DOHH2 (cell line): ENCODE measurements around the gene ADGRG1.

Experiments used
- H3F3A ChIP-seq: fragments of 200-600 bp; sonication (generic), shearing (Covaris generic); 2 replicates; pipeline ENCODE4 v1.6.0; 2016; ENCODE audit warnings: antibody characterized with exemption, mild to moderate bottlenecking; ENCODE audit not compliant: control insufficient read depth, insufficient read depth
- H3K27ac ChIP-seq: fragments of 200-600 bp; sonication (generic); 2 replicates; pipeline ENCODE4 v1.5.1; 2014; ENCODE audit warnings: low read depth, mild to moderate bottlenecking, low read length, moderate library complexity
- H3K27me3 ChIP-seq: fragments of 200-600 bp; sonication (generic); 2 replicates; pipeline ENCODE4 v1.6.1; 2014; ENCODE audit warnings: mild to moderate bottlenecking, low read length, mixed read lengths; ENCODE audit not compliant: control insufficient read depth
- H3K36me3 ChIP-seq: fragments of 200-600 bp; sonication (generic); 2 replicates; pipeline ENCODE4 v1.6.1; 2014; ENCODE audit warnings: mild to moderate bottlenecking, low read length, moderate library complexity, mixed read lengths; ENCODE audit not compliant: control insufficient read depth
- H3K4me1 ChIP-seq: fragments of 200-600 bp; sonication (generic); 2 replicates; pipeline ENCODE4 v1.6.1; 2014; ENCODE audit warnings: mild to moderate bottlenecking, low read length, mixed read lengths; ENCODE audit not compliant: control insufficient read depth
- H3K4me2 ChIP-seq: fragments of 200-600 bp; sonication (generic); 2 replicates; pipeline ENCODE4 v1.6.0; 2014; ENCODE audit warnings: mild to moderate bottlenecking, low read length, moderate library complexity
- H3K4me3 ChIP-seq: fragments of 200-600 bp; sonication (generic); 2 replicates; pipeline ENCODE4 v1.5.1; 2014; ENCODE audit warnings: mild to moderate bottlenecking, low read length, mixed read lengths
- H3K79me2 ChIP-seq: fragments of 200-600 bp; sonication (generic); 2 replicates; pipeline ENCODE4 v1.6.1; 2014; ENCODE audit warnings: mild to moderate bottlenecking, low read length, mixed read lengths; ENCODE audit not compliant: control insufficient read depth
- H3K9me2 ChIP-seq: fragments of 200-600 bp; sonication (generic); replicated peaks from 2 replicates; pipeline ENCODE4 v1.6.1; 2014; ENCODE audit warnings: mild to moderate bottlenecking, low read length, mixed read lengths; ENCODE audit not compliant: control insufficient read depth
- H3K9me3 ChIP-seq: fragments of 200-600 bp; sonication (generic); 2 replicates; pipeline ENCODE4 v1.6.1; 2014; ENCODE audit warnings: antibody characterized with exemption, low read length, mixed read lengths; ENCODE audit not compliant: control insufficient read depth, insufficient read depth
- H4K20me1 ChIP-seq: fragments of 200-600 bp; sonication (generic); 2 replicates; pipeline ENCODE4 v1.6.0; 2014; ENCODE audit warnings: low read depth, mild to moderate bottlenecking, antibody characterized with exemption, low read length, moderate library complexity; ENCODE audit not compliant: control insufficient read depth, insufficient read depth
- EZH2phosphoT487 ChIP-seq: fragments of 200-600 bp; sonication (generic); IDR thresholded peaks from 2 replicates; pipeline ENCODE4 v1.6.1; 2017; ENCODE audit warnings: borderline replicate concordance, mild to moderate bottlenecking, antibody characterized with exemption, low read length, moderate library complexity, mixed read lengths
- TF ChIP-seq, protein P1 (sequence below): fragments of 200-600 bp; sonication (generic); IDR thresholded peaks from one replicate; pipeline ENCODE4 v1.5.1; 2014; ENCODE audit warnings: antibody characterized with exemption, mild to moderate bottlenecking, low read depth, low read length; ENCODE audit not compliant: poor library complexity, severe bottlenecking

The ADGRG1 gene

DNA sequence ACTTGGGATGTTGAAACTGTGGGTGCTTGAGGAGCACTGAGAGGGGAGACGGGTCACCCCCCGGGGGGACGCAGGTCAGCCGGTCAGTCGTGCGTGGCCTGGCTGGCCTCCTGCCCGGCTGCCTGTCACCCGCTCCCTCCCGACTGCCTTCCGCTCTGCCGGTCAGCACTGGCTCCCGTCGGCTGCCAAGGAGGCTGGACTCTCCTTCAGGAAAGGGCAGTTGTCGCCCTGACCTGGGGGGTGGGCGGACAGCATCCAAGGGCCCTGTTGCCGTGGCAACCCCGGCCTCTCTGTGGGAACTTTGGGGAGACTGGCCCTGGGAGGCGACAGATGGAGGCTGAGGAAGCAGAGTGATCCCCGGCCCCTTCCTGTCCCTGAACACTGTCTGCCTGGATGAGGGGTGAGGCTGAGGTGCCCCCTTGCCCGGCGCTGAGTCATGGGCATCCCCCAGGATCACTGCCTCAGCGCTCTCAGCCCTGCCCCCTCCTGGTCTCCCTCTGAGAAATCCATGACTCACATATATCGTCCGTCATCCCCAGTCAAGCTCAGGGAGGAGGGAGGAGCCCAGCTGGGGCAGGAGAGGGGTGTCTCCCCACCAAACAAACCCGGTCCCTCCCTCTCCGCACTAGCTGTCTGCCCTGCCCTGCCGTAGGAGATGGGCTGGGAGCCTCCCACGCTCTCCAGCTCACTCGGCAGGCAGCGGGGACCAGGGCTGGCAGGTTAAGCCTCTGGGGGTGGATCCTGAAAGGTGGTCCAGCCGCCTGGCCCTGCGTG, at the start of gene ADGRG1:
Gene ADGRG1 (plus strand): TSS at position 623 of the 774 bp plus-strand sequence. CDS start 21,658 bp downstream, outside the sequence.
- Histone ChIP-seq H3K79me2 (no peaks in the 10 kb centered on the region), H3F3A (no peaks in the 10 kb centered on the region), H3K9me3 (no peaks in the 10 kb centered on the region), H3K9me2 (no peaks in the 10 kb centered on the region), H3K27ac (no peak within 1 kb of the TSS), H3K4me1 (no peaks in the 10 kb centered on the region), H3K27me3 (peaks cover 31% of the 10 kb centered on the region), H3K36me3 (no peaks in the 10 kb centered on the region), H4K20me1 (no peaks in the 10 kb centered on the region), H3K4me2 (no peak within 1 kb of the TSS), H3K4me3 (no peak within 1 kb of the TSS)
- no peak for TF ChIP-seq EZH2phosphoT487
- TF ChIP-seq, protein P1, sequence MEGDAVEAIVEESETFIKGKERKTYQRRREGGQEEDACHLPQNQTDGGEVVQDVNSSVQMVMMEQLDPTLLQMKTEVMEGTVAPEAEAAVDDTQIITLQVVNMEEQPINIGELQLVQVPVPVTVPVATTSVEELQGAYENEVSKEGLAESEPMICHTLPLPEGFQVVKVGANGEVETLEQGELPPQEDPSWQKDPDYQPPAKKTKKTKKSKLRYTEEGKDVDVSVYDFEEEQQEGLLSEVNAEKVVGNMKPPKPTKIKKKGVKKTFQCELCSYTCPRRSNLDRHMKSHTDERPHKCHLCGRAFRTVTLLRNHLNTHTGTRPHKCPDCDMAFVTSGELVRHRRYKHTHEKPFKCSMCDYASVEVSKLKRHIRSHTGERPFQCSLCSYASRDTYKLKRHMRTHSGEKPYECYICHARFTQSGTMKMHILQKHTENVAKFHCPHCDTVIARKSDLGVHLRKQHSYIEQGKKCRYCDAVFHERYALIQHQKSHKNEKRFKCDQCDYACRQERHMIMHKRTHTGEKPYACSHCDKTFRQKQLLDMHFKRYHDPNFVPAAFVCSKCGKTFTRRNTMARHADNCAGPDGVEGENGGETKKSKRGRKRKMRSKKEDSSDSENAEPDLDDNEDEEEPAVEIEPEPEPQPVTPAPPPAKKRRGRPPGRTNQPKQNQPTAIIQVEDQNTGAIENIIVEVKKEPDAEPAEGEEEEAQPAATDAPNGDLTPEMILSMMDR, result no peak

DNA sequence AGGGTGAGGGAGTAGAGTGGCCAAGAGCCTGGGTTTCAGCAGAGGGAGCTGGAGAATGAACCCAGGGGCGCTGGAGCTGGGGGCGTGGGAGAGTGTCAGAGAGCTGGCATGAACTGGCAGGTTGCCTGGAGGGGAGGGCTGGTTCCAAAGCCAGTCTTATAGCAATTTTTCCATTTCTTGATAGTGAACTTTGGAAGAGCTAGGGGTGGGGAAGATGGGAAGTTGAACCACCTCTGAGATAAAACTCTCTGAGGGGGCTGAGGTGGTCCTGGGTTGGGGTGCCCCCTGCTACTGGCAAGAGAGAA, 49.1 kb upstream of the ADGRG1 start:
- Histone ChIP-seq H3K4me2 (no peak overlapping the region), H3K79me2 (no peaks in the 10 kb centered on the region), H3K27ac (no peak overlapping the region), H3K36me3 (no peaks in the 10 kb centered on the region), H3K4me3 (no peak overlapping the region), H3K9me2 (no peaks in the 10 kb centered on the region), H4K20me1 (no peaks in the 10 kb centered on the region), H3K27me3 (peaks cover 9% of the 10 kb centered on the region), H3K4me1 (peaks cover 10% of the 10 kb centered on the region), H3F3A (no peaks in the 10 kb centered on the region), H3K9me3 (no peaks in the 10 kb centered on the region)
- no peak for TF ChIP-seq EZH2phosphoT487
- TF ChIP-seq, protein P1, result no peak

DNA sequence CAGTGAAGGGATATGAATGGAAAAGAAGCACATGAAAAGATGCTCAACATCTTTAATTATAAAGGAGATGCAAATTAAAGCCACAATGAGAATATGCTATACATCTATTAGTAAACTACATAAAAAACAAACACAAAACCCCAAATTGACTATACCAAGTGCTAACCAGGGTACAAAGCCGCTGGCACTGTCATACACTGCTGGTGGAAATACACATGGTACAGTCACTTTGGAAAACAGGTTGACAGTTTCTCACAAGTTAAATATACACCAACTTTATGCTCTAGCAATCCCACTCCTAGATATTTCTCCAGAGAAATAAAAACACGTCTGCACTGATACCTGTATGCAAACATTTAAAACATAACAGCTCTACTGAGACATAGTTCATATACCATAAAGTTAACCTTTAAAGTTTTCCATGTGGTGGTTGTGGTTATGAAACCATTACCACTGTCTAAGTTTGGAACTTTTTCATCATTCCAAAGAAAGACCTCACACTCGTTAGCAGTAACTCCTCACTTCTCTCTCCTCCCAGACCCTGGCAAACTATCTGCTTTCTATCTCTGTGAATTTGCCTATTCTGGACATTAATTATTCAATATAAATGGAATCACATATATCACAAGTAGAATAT, 43.3 kb upstream of the ADGRG1 start:
- H3K4me2 ChIP-seq, result no peak overlapping the region
- no peaks in the 10 kb centered on the region for H3K4me1 ChIP-seq
- H3K79me2 ChIP-seq, result no peaks in the 10 kb centered on the region
- TF ChIP-seq EZH2phosphoT487, result no peak
- TF ChIP-seq, protein P1, result no peak
- no peaks in the 10 kb centered on the region for H3F3A ChIP-seq
- H3K9me2 ChIP-seq, result no peaks in the 10 kb centered on the region
- H3K36me3 ChIP-seq, result no peaks in the 10 kb centered on the region
- H3K9me3 ChIP-seq, result no peaks in the 10 kb centered on the region
- no peaks in the 10 kb centered on the region for H4K20me1 ChIP-seq
- no peak overlapping the region for H3K4me3 ChIP-seq
- H3K27me3 ChIP-seq, result peaks cover 32% of the 10 kb centered on the region
- no peak overlapping the region for H3K27ac ChIP-seq
